HG03457 (cell line): ENCODE data around the gene SLC1A7.

Experiments
- ATAC-seq: cut with Tn5 transposase; IDR thresholded peaks from one replicate; pipeline ENCODE4 v1.9.1; 2021; ENCODE audit warnings: moderate number of reproducible peaks; ENCODE audit not compliant: unreplicated experiment

The SLC1A7 gene

GRCh38 chr1:53062708-53063591 lies 79.5 kb downstream of the SLC1A7 start:
- no peak for ATAC-seq

GRCh38 chr1:53061859-53062707 lies 80.4 kb downstream of the SLC1A7 start, which contains the start of gene PODN:
PODN (plus strand) TSS chr1:53062213; CDS start chr1:53069856, 7,643 bp downstream.
- ATAC-seq = no peak

- no peak for ATAC-seq
These were observed 81.1 kb downstream of the SLC1A7 start for GRCh38 chr1:53061123-53061858.

- no peak for ATAC-seq
These were observed 81.9 kb downstream of the SLC1A7 start for GRCh38 chr1:53060579-53060978.

GRCh38 chr1:53057127-53057526 lies 85.3 kb downstream of the SLC1A7 start:
- ATAC-seq = no peak

- ATAC-seq = no peak
These were observed 90.8 kb downstream of the SLC1A7 start for GRCh38 chr1:53051676-53052075.

- ATAC-seq = no peak
These were observed 92.1 kb downstream of the SLC1A7 start for GRCh38 chr1:53050310-53050709.

- no peak for ATAC-seq
These were observed 92.9 kb downstream of the SLC1A7 start for GRCh38 chr1:53049574-53049967.

- ATAC-seq = no peak
These were observed 93.4 kb downstream of the SLC1A7 start for GRCh38 chr1:53048960-53049573.

- ATAC-seq = no peak
These were observed 94.4 kb downstream of the SLC1A7 start for GRCh38 chr1:53047737-53048736.

- ATAC-seq = no peak
These were observed 95.5 kb downstream of the SLC1A7 start for GRCh38 chr1:53046930-53047329.

GRCh38 chr1:53044926-53045325 lies 97.5 kb downstream of the SLC1A7 start:
- ATAC-seq = no peak

- ATAC-seq = no peak
These were observed 99.2 kb downstream of the SLC1A7 start for GRCh38 chr1:53043271-53043670.

GRCh38 chr1:53038566-53038965 lies 103.9 kb downstream of the SLC1A7 start:
- no peak for ATAC-seq
